H1 (cell line): ENCODE data around the gene DVL3. TPM values are rescaled to one million over a fixed set of nuclear protein-coding genes. Genes with fewer than 3 reads are reported as not detected.

ENCODE experiments used
- ATF2 ChIP-seq: IDR thresholded peaks from 2 replicates; pipeline ENCODE4 v1.6.1; 2012; ENCODE audit warnings: low read length, inconsistent platforms
- ATF3 ChIP-seq: IDR thresholded peaks from 2 replicates; pipeline ENCODE4 v1.6.1; 2011; ENCODE audit warnings: low read depth, mild to moderate bottlenecking, low read length; ENCODE audit not compliant: insufficient read depth
- CBX5 ChIP-seq: fragments of 300-800, 300-1000 bp; sonication (generic); IDR thresholded peaks from 2 replicates; pipeline ENCODE4 v1.7.1; 2016; ENCODE audit warnings: antibody characterized with exemption, low read length, low read depth
- CTCF ChIP-seq, 3 experiments: IDR thresholded peaks; 1 replicate in 2 of 3; 2 replicates in 1 of 3; pipeline versions ENCODE4 v1.5.1 to v1.6.1; 2011; ENCODE audit warnings: low read length in 3 of 3, mild to moderate bottlenecking in 3 of 3, inconsistent platforms in 2 of 3, low read depth in 1 of 3, moderate library complexity in 1 of 3; ENCODE audit not compliant: insufficient read depth in 1 of 3; ENCODE audit errors: control extremely low read depth in 1 of 3
- KDM5A ChIP-seq: fragments of 200-600 bp; IDR thresholded peaks from 2 replicates; pipeline ENCODE4 v1.7.1; 2012; ENCODE audit warnings: mild to moderate bottlenecking, low read length, inconsistent platforms, mixed read lengths
- SIX5 ChIP-seq: IDR thresholded peaks from 2 replicates; pipeline ENCODE4 v1.6.1; 2011; ENCODE audit warnings: mild to moderate bottlenecking, low read depth, low read length
- polyA plus RNA-seq, 7 experiments: library from polyadenylated mRNA; depleted of rRNA in 3 of 7; stranded (reverse) in 5 of 7; unstranded in 2 of 7; fragments of >200 nt in 5 of 7; fragments of 200-250 nt in 2 of 7; gene quantifications; 1 replicate in 5 of 7; 2 replicates in 1 of 7; 4 replicates in 1 of 7; pipeline versions ENCODE4 v1.2.1 to v1.2.3, GENCODE V29; 2011 to 2013; ENCODE audit warnings: missing spikeins in 2 of 7, mixed read lengths in 2 of 7
- total RNA-seq: library from RNA; stranded (reverse); fragmentation: NEBNext Ultra II Directional; extraction: Animal tissue kit (Norgen Biotek cat#: 25700); gene quantifications from 2 replicates; pipeline ENCODE4 v1.2.1, GENCODE V29; 2021

Gene DVL3
- total and polyA plus RNA-seq, 2 of the 8 experiments (the other 6 are each of a cell fraction or from before 2014, with no cell fraction given) = 38.5 to 66.6 TPM

GRCh38 chr3:184222521-184222920 lies 67.3 kb downstream of the DVL3 start (continued):
- TF ChIP-seq SIX5 (no peak), ATF3 (no peak), CTCF (IDR thresholded peaks at IDR 0.05; ENCODE audit: control extremely low read depth in 1 of 3, insufficient read depth in 1 of 3, low read depth in 1 of 3, low read length in 3 of 3) (no peak), CBX5 (no peak), ATF2 (no peak), KDM5A (no peak)

Other genes with a start within 250 kb of the DVL3 start
- gene ABCC5, start 137.5 kb upstream of the DVL3 start, total RNA-seq = 36.6 and 40.8 TPM in 2 replicates
- gene ABCC5, start 137.5 kb upstream of the DVL3 start, polyA plus RNA-seq (2011; rRNA removed) = 25.3 TPM in 2 replicates
- gene HTR3D, start 123.6 kb upstream of the DVL3 start, total RNA-seq = not detected in 2 replicates
- gene HTR3D, start 123.6 kb upstream of the DVL3 start, polyA plus RNA-seq (2011; rRNA removed) = not detected in 2 replicates
- not detected in 2 replicates for gene HTR3C, start 102.3 kb upstream of the DVL3 start, total RNA-seq
- gene HTR3C, start 102.3 kb upstream of the DVL3 start, polyA plus RNA-seq (2011; rRNA removed) = 0.03 and 0.05 TPM in 2 replicates
- gene HTR3E, start 58.3 kb upstream of the DVL3 start, total RNA-seq = not detected in 2 replicates
- not detected in 2 replicates for gene HTR3E, start 58.3 kb upstream of the DVL3 start, polyA plus RNA-seq (2011; rRNA removed)
- 40.0 and 42.5 TPM in 2 replicates for gene EIF2B5, start 20.0 kb upstream of the DVL3 start, total RNA-seq
- gene EIF2B5, start 20.0 kb upstream of the DVL3 start, polyA plus RNA-seq (2011; rRNA removed) = 32.1 and 33.1 TPM in 2 replicates
- gene AP2M1, start 19.5 kb downstream of the DVL3 start, total RNA-seq = 391 and 403 TPM in 2 replicates
- 454 and 540 TPM in 2 replicates for gene AP2M1, start 19.5 kb downstream of the DVL3 start, polyA plus RNA-seq (2011; rRNA removed)
- gene ABCF3, start 30.8 kb downstream of the DVL3 start, total RNA-seq = 50.9 and 51.6 TPM in 2 replicates
- 57.8 and 76.6 TPM in 2 replicates for gene ABCF3, start 30.8 kb downstream of the DVL3 start, polyA plus RNA-seq (2011; rRNA removed)
- gene VWA5B2, start 74.2 kb downstream of the DVL3 start, total RNA-seq = 0.50 and 0.56 TPM in 2 replicates
- 0.53 and 0.88 TPM in 2 replicates for gene VWA5B2, start 74.2 kb downstream of the DVL3 start, polyA plus RNA-seq (2011; rRNA removed)
- gene ALG3, start 93.6 kb downstream of the DVL3 start, total RNA-seq = 54.6 and 56.7 TPM in 2 replicates
- gene ALG3, start 93.6 kb downstream of the DVL3 start, polyA plus RNA-seq (2011; rRNA removed) = 148 and 184 TPM in 2 replicates
- gene EEF1AKMT4, start 94.3 kb downstream of the DVL3 start, total RNA-seq = 9.3 and 9.6 TPM in 2 replicates
- gene EEF1AKMT4, start 94.3 kb downstream of the DVL3 start, polyA plus RNA-seq (2011; rRNA removed) = 30.1 and 39.0 TPM in 2 replicates
- 16.9 and 17.7 TPM in 2 replicates for gene CAMK2N2, start 106.2 kb downstream of the DVL3 start, total RNA-seq
- 4.0 and 6.1 TPM in 2 replicates for gene CAMK2N2, start 106.2 kb downstream of the DVL3 start, polyA plus RNA-seq (2011; rRNA removed)
- gene ECE2, start 120.6 kb downstream of the DVL3 start, total RNA-seq = 0.48 and 0.86 TPM in 2 replicates
- gene ECE2, start 120.6 kb downstream of the DVL3 start, polyA plus RNA-seq (2011; rRNA removed) = 0.44 and 0.86 TPM in 2 replicates
- 358 and 363 TPM in 2 replicates for gene PSMD2, start 143.9 kb downstream of the DVL3 start, total RNA-seq
- gene PSMD2, start 143.9 kb downstream of the DVL3 start, polyA plus RNA-seq (2011; rRNA removed) = 272 and 350 TPM in 2 replicates
- 473 and 480 TPM in 2 replicates for gene EIF4G1, start 159.2 kb downstream of the DVL3 start, total RNA-seq
- 318 and 421 TPM in 2 replicates for gene EIF4G1, start 159.2 kb downstream of the DVL3 start, polyA plus RNA-seq (2011; rRNA removed)
- 15.4 and 16.0 TPM in 2 replicates for gene FAM131A, start 182.2 kb downstream of the DVL3 start, total RNA-seq
- 21.9 and 35.3 TPM in 2 replicates for gene FAM131A, start 182.2 kb downstream of the DVL3 start, polyA plus RNA-seq (2011; rRNA removed)
- 11.8 and 13.7 TPM in 2 replicates for gene CLCN2, start 206.2 kb downstream of the DVL3 start, total RNA-seq
- 16.1 and 20.7 TPM in 2 replicates for gene CLCN2, start 206.2 kb downstream of the DVL3 start, polyA plus RNA-seq (2011; rRNA removed)
- 113 and 118 TPM in 2 replicates for gene POLR2H, start 206.3 kb downstream of the DVL3 start, total RNA-seq
- gene POLR2H, start 206.3 kb downstream of the DVL3 start, polyA plus RNA-seq (2011; rRNA removed) = 253 and 335 TPM in 2 replicates
- gene THPO, start 222.8 kb downstream of the DVL3 start, total RNA-seq = 0.40 and 1.2 TPM in 2 replicates
- gene THPO, start 222.8 kb downstream of the DVL3 start, polyA plus RNA-seq (2011; rRNA removed) = 0.82 and 1.4 TPM in 2 replicates
- 0.63 and 0.86 TPM in 2 replicates for gene CHRD, start 224.7 kb downstream of the DVL3 start, total RNA-seq
- 0.62 and 1.7 TPM in 2 replicates for gene CHRD, start 224.7 kb downstream of the DVL3 start, polyA plus RNA-seq (2011; rRNA removed)